CD8-positive, alpha-beta memory T cell (primary cell): Measurements from ENCODE around the gene ATXN1L. TPM values are rescaled to one million over a fixed set of nuclear protein-coding genes. Genes with fewer than 3 reads are reported as not detected.
A peak's percentile ranks its signal among the peaks of the same experiment; 100 is the strongest.

Experiments used
- CTCF ChIA-PET: fragments of 350-600 bp; sonication (Branson Sonifier 250); formaldehyde crosslinking; loops from one replicate; lab custom pipeline; 2021; ENCODE audit warnings: antibody characterized with exemption; lab: Charles Lee
- POLR2A ChIA-PET: fragments of 350-600 bp; sonication (Branson Sonifier 250); formaldehyde crosslinking; loops from one replicate; lab custom pipeline; 2021; ENCODE audit warnings: antibody characterized with exemption; lab: Charles Lee
- DNase-seq, 5 donors: peaks; one replicate each; pipeline versions ENCODE4 v3.0.0 to v3.0.0-alpha.2; 2020 to 2022; ENCODE audit warnings: mixed read lengths in 1 of 5
- H3K27ac ChIP-seq: one replicate; pipeline ENCODE4 v1.7.0; 2013; ENCODE audit warnings: low read depth, mild to moderate bottlenecking, low read length, moderate library complexity
- H3K27me3 ChIP-seq: 2 replicates; pipeline ENCODE4 v1.7.0; 2013; ENCODE audit warnings: low read length, mild to moderate bottlenecking; ENCODE audit not compliant: insufficient read depth, poor library complexity, severe bottlenecking
- H3K36me3 ChIP-seq: 2 replicates; pipeline ENCODE4 v1.7.0; 2013; ENCODE audit warnings: mild to moderate bottlenecking, low read length, moderate library complexity; ENCODE audit not compliant: insufficient read depth
- H3K4me1 ChIP-seq: 2 replicates; pipeline ENCODE4 v1.7.0; 2013; ENCODE audit warnings: mild to moderate bottlenecking, low read length, moderate library complexity; ENCODE audit not compliant: insufficient read depth
- H3K4me3 ChIP-seq: 2 replicates; pipeline ENCODE4 v1.7.0; 2013; ENCODE audit warnings: mild to moderate bottlenecking, low read length
- H3K9me3 ChIP-seq: 2 replicates; pipeline ENCODE4 v1.7.0; 2013; ENCODE audit warnings: mild to moderate bottlenecking, low read length
- H3K27ac Mint-ChIP-seq, 8 donors: one replicate each; pipeline ENCODE4 v1.8.0; 2020 to 2021; ENCODE audit warnings: mixed read lengths in 8 of 8, mild to moderate bottlenecking in 6 of 8, inconsistent platforms in 3 of 8, moderate library complexity in 3 of 8
- H3K27me3 Mint-ChIP-seq, 2 donors: one replicate each; pipeline ENCODE4 v1.8.0; 2020 to 2021; ENCODE audit warnings: mixed read lengths in 2 of 2, mild to moderate bottlenecking in 1 of 2, moderate library complexity in 1 of 2
- H3K36me3 Mint-ChIP-seq, 3 donors: one replicate each; pipeline ENCODE4 v1.8.0; 2020 to 2021; ENCODE audit warnings: mixed read lengths in 3 of 3, inconsistent platforms in 1 of 3, mild to moderate bottlenecking in 1 of 3
- H3K4me1 Mint-ChIP-seq, 3 donors: one replicate each; pipeline ENCODE4 v1.8.0; 2020 to 2021; ENCODE audit warnings: mixed read lengths in 3 of 3, inconsistent platforms in 1 of 3, mild to moderate bottlenecking in 1 of 3
- H3K4me3 Mint-ChIP-seq, 7 donors: one replicate each; pipeline ENCODE4 v1.8.0; 2020 to 2021; ENCODE audit warnings: mixed read lengths in 7 of 7, mild to moderate bottlenecking in 6 of 7, moderate library complexity in 4 of 7, inconsistent platforms in 2 of 7
- H3K9me3 Mint-ChIP-seq, 5 donors: one replicate each; pipeline ENCODE4 v1.8.0; 2020 to 2022; ENCODE audit warnings: mixed read lengths in 5 of 5, mild to moderate bottlenecking in 3 of 5, moderate library complexity in 2 of 5, inconsistent platforms in 1 of 5
- polyA plus RNA-seq: library from polyadenylated mRNA; unstranded; fragments of 300-500 nt; fragmentation: Illumina TruSeq; gene quantifications from one replicate; pipeline ENCODE4 v1.2.3, GENCODE V29; 2021
- total RNA-seq, 2 experiments: library from RNA; stranded (reverse); gene quantifications; one replicate each; pipeline ENCODE4 v1.2.3, GENCODE V29; 2021

Gene ATXN1L
- total and polyA plus RNA-seq, 3 experiments from 2014 or later: 11.9 to 19.7 (median 16.9) TPM

DNA sequence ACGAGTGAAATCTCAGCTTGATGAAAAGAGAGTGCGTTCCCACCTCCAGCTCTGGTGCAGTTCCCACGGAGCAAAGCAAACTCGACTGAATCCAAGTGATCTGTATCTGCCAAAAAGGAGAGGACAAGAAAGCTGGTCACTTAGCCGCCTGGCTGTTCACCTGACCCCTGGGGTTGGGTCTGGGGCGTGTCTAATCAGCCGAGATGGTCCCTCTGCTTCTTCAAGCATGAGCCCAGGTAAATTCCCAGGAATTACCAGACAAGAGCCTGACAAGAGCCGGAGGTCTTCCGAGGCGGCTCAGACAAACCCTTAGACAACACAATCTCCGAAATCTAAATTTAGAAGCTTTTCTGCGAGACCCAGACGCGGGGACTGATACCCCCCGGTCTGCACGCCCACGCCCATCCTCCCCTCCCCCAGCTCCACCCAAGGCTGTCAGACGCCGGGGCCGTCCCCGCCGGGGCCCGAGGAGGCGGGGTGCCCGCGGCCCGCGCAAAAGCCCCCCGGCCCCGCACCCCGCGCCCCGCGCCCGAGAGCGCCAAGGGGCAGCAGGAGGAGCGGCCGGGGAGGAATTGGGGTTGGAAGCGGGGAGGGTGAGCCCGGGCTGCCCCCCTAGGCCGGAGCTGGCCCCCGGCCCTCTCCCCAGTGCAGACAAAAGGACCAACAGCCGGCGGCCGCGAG, 37.5 kb downstream of the ATXN1L start:
- H3K4me3 ChIP-seq: peak overlapping the region; percentile 77
- DNase-seq: peak; percentile 48 to 77 (median 53)
- Mint-ChIP-seq H3K36me3 (peaks cover 0 to 26% (median 6%) of the 10 kb centered on the region in 3 donors), H3K4me3 (peak overlapping the region; percentile 82 to 97 (median 92)), H3K4me1 (peaks cover 51 to 60% (median 57%) of the 10 kb centered on the region in 3 donors), H3K27ac (peak overlapping the region; percentile 87 to 96 (median 92)), H3K27me3 (peaks cover 0 to 4% of the 10 kb centered on the region in 2 donors), H3K9me3 (peaks cover 0 to 2% (median 0%) of the 10 kb centered on the region in 5 donors)
- H3K4me1 ChIP-seq: peaks cover 38% of the 10 kb centered on the region
- H3K27ac ChIP-seq: peak overlapping the region; percentile 68
- CTCF ChIA-PET: interaction anchor here (0.5 to 5.1 kb wide), 17 partner anchors 11 to 228 kb away, joined by 3 to 123 read pairs (median 10); partner anchors contain the start of genes AP1G1, ATXN1L and IST1
- peaks cover 6% of the 10 kb centered on the region for H3K36me3 ChIP-seq
- no peaks in the 10 kb centered on the region for H3K9me3 ChIP-seq
- H3K27me3 ChIP-seq: no peaks in the 10 kb centered on the region
- POLR2A ChIA-PET: interaction anchor here (1.6 to 6.4 kb wide), 5 partner anchors 12 to 75 kb away, joined by 4 to 73 read pairs (median 19); partner anchors contain the start of genes AP1G1, ATXN1L and IST1

DNA sequence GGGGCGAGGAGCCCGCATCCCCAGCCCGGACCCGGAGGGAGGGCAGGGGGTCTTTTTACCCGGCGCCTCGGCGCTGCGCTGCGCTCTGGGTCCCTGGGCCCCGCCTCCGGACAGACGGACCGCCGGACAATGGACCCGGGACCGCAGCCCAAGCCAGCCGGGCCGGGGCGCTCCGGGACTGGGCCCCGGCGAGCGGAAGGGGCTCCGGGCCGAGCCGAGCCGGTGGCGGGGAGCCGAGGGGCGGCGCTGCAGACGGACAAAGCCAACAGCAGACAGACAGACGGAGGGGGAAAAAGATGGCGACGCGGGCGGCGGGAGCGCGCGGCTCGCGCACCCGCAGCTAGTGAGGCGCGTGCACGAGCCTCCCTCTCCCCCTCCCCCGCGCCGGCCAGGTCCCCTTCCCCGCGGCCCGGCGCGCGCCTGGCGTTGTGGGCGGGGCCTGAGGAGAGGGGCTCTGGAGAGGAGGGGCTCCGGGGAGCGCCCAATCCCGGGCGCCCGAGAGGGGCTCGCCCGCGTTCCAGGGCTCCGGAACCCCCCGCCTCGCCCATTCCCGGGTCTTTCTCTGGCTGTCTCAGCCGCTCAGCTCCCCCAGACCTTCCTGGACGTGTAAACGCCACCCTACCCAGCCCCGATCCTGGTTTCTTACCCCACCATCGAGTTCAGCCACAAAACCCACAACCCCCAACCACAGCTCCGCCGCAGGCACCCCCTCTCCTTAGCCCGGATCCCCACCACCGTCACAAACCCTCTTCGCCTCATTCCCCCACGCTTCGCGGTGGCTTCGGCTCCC, 38.3 kb downstream of the ATXN1L start, which contains the start of gene ZNF821:
Gene ZNF821, minus strand, starts transcription at position 334 of the 790 bp plus-strand sequence. CDS start 4,236 bp downstream, outside the sequence.
- peaks cover 37% of the 10 kb centered on the region for H3K4me1 ChIP-seq
- Mint-ChIP-seq H3K4me1 (peaks cover 49 to 57% (median 54%) of the 10 kb centered on the region in 3 donors), H3K27ac (peak within 1 kb of the TSS; percentile 94 to 98 (median 96)), H3K4me3 (peak within 1 kb of the TSS; percentile 92 to 99 (median 96)), H3K9me3 (peaks cover 0 to 2% (median 0%) of the 10 kb centered on the region in 5 donors), H3K27me3 (peaks cover 0 to 4% of the 10 kb centered on the region in 2 donors), H3K36me3 (peaks cover 0 to 21% (median 3%) of the 10 kb centered on the region in 3 donors)
- ChIA-PET CTCF (interaction anchor here (1.0 to 5.1 kb wide), 10 partner anchors 8 to 97 kb away, joined by 3 to 123 read pairs (median 18); partner anchors contain the start of genes AP1G1 and IST1), POLR2A (interaction anchor here (0.7 to 6.4 kb wide), 6 partner anchors 11 to 76 kb away, joined by 4 to 73 read pairs (median 14); partner anchors contain the start of genes AP1G1 and IST1)
- H3K27ac ChIP-seq: peak within 1 kb of the TSS; percentile 68
- H3K9me3 ChIP-seq: no peaks in the 10 kb centered on the region
- peaks cover 5% of the 10 kb centered on the region for H3K36me3 ChIP-seq
- H3K4me3 ChIP-seq: peak within 1 kb of the TSS; percentile 77
- peak; percentile 74 to 81 (median 78) for DNase-seq
- no peaks in the 10 kb centered on the region for H3K27me3 ChIP-seq

DNA sequence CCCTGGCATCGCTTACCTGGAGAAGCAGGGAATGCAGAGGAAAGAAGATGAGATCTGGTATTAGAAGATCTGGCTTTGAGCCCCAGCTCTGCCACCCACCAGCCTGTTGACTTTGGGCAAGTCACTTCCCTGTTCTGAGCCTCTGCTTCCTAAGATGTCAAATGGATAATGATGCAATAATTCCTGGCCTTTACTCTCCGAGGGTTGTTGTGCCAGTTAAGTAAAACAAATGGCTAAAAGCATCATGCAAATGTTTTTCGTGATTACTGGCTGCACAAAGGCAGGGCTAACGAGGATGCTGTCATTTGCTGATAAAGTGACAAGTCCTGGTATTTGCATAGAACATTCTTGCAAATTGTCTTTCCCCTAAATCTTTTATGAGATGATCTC, 39.5 kb downstream of the ATXN1L start:
- Mint-ChIP-seq H3K36me3 (peaks cover 0 to 9% (median 0%) of the 10 kb centered on the region in 3 donors), H3K27ac (peak overlapping the region in 5 of 8 donors; percentile 75 to 97 (median 83)), H3K4me3 (peak overlapping the region; percentile 86 to 99 (median 96)), H3K27me3 (peaks cover 0 to 4% of the 10 kb centered on the region in 2 donors), H3K9me3 (peaks cover 0 to 2% (median 0%) of the 10 kb centered on the region in 5 donors), H3K4me1 (peaks cover 37 to 45% (median 42%) of the 10 kb centered on the region in 3 donors)
- peaks cover 25% of the 10 kb centered on the region for H3K4me1 ChIP-seq
- H3K9me3 ChIP-seq: no peaks in the 10 kb centered on the region
- H3K27ac ChIP-seq: no peak overlapping the region
- H3K27me3 ChIP-seq: no peaks in the 10 kb centered on the region
- H3K4me3 ChIP-seq: no peak overlapping the region
- H3K36me3 ChIP-seq: no peaks in the 10 kb centered on the region
- DNase-seq: no peak
- ChIA-PET POLR2A (interaction anchor here (2.2 to 6.4 kb wide), 2 partner anchors 10 to 77 kb away, joined by 13 to 73 read pairs; partner anchors contain the start of genes AP1G1 and IST1), CTCF (interaction anchor here (1.1 to 5.1 kb wide), 2 partner anchors 11 to 75 kb away, joined by 4 to 123 read pairs; partner anchors contain the start of gene IST1)

DNA sequence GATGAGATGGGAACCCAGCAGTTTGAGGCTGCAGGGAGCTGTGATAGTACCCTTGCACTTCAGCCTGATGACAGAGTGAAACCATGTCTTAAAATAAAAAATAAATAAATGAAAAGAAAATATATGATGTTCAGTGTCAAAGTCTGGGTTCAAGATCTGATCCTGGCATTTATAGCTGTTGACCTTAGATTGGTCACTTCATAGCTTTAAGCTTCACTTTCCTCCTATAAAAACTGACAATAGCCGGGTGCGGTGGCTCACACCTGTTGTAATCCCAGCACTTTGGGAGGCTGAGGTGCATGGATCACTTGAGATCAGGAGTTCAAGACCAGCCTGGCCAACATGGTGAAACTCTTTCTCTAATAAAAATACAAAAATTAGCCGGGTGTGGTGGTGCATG, 43.4 kb downstream of the ATXN1L start:
- H3K27ac Mint-ChIP-seq: no peak overlapping the region
- peaks cover 5% of the 10 kb centered on the region for H3K4me1 ChIP-seq
- ChIA-PET POLR2A (interaction anchor here (0.9 kb wide), 1 partner anchor 9 kb away, joined by 3 read pairs; no protein-coding TSS in a partner anchor), CTCF (no interaction called here)
- H3K4me1 Mint-ChIP-seq: peaks cover 14 to 18% (median 17%) of the 10 kb centered on the region in 3 donors
- H3K27me3 Mint-ChIP-seq: peaks cover 0 to 2% of the 10 kb centered on the region in 2 donors
- H3K9me3 Mint-ChIP-seq: peaks cover 0 to 2% (median 0%) of the 10 kb centered on the region in 5 donors
- H3K36me3 ChIP-seq: no peaks in the 10 kb centered on the region
- no peaks in the 10 kb centered on the region for H3K27me3 ChIP-seq
- H3K4me3 ChIP-seq: no peak overlapping the region
- no peak overlapping the region for H3K4me3 Mint-ChIP-seq
- no peak overlapping the region for H3K27ac ChIP-seq
- H3K9me3 ChIP-seq: no peaks in the 10 kb centered on the region
- no peak for DNase-seq
- H3K36me3 Mint-ChIP-seq: peaks cover 0 to 3% (median 0%) of the 10 kb centered on the region in 3 donors

DNA sequence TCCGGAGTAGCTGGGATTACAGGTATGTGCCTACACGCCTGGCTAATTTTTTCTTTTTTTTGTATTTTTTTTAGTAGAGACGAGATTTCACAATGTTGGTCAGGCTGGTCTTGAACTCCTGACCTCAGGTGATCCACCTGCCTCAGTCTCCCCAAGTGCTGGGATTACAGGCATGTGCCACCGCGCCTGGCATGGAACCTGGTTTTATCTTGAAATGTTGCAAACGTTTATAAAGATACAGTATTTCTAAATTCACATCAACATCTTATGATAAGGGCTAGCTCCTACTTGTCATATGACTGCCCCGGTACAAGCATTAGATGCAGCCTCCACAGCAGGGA, 48.1 kb downstream of the ATXN1L start:
- POLR2A ChIA-PET: interaction anchor here (0.6 to 3.6 kb wide), 9 partner anchors 8 to 432 kb away, joined by 3 to 73 read pairs (median 3); partner anchors contain the start of genes AP1G1, ZNF23 and ZNF821
- H3K4me3 ChIP-seq: peak overlapping the region; percentile 96

DNA sequence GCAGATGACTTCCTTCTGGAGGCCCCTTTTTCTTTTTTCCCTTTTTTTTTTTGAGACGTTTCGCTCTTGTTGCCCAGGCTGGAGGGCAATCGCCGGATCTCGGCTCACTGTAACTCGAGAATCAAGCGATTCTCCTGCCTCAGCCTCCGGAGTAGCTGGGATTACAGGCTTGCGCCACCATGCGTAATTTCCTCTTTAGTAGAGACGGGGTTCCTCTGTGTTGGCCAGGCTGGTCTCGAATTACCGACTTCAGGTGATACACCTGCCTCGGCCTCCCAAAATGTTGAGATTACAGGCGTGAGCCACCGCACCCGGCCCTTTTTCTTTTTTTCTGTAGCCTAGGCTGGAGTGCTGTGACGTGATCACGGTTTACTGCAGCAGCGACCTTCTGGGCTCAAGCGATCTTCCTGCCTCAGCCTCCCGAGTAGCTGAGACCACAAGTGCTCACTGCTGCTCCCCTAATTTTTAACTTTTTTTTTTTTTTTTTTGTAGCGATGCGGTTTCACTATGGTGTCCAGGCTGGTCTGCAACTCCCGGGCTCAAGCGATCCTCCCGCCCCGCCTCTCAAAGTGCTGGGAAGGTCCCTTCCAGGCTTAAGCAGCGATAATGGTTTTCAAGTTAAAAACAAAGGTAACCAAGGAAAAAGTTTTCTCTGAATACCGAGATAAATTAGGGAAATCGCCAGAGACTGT, 48.6 kb downstream of the ATXN1L start:
- peak overlapping the region; percentile 96 for H3K4me3 ChIP-seq
- H3K9me3 Mint-ChIP-seq: peaks cover 0 to 1% (median 0%) of the 10 kb centered on the region in 5 donors
- H3K27ac ChIP-seq: peak overlapping the region; percentile 89
- no peaks in the 10 kb centered on the region for H3K27me3 ChIP-seq
- peaks cover 35% of the 10 kb centered on the region for H3K4me1 ChIP-seq
- H3K36me3 Mint-ChIP-seq: peaks cover 0 to 21% (median 0%) of the 10 kb centered on the region in 3 donors
- CTCF ChIA-PET: interaction anchor here (1.3 to 12.1 kb wide), 5 partner anchors 12 to 85 kb away, joined by 3 to 123 read pairs (median 3); partner anchors contain the start of genes AP1G1 and ZNF821
- POLR2A ChIA-PET: interaction anchor here (0.5 to 3.6 kb wide), 10 partner anchors 8 to 432 kb away, joined by 3 to 73 read pairs (median 3); partner anchors contain the start of genes AP1G1, ZNF23 and ZNF821
- H3K4me3 Mint-ChIP-seq: peak overlapping the region; percentile 91 to 99 (median 98)
- H3K27ac Mint-ChIP-seq: peak overlapping the region; percentile 95 to 99 (median 97)
- H3K9me3 ChIP-seq: no peaks in the 10 kb centered on the region
- H3K36me3 ChIP-seq: no peaks in the 10 kb centered on the region
- peaks cover 0 to 3% of the 10 kb centered on the region in 2 donors for H3K27me3 Mint-ChIP-seq
- peaks cover 25 to 30% (median 27%) of the 10 kb centered on the region in 3 donors for H3K4me1 Mint-ChIP-seq
- DNase-seq: peak; percentile 23 to 59 (median 38)

More for the DNA sequence above, 48.1 kb downstream of the ATXN1L start:
- CTCF ChIA-PET: interaction anchor here (1.3 to 12.1 kb wide), 5 partner anchors 11 to 85 kb away, joined by 3 to 123 read pairs (median 3); partner anchors contain the start of genes AP1G1 and ZNF821
- Histone ChIP-seq H3K27me3 (no peaks in the 10 kb centered on the region), H3K36me3 (no peaks in the 10 kb centered on the region), H3K27ac (peak overlapping the region; percentile 89), H3K9me3 (no peaks in the 10 kb centered on the region), H3K4me1 (peaks cover 30% of the 10 kb centered on the region)
- Mint-ChIP-seq H3K36me3 (peaks cover 0 to 17% (median 0%) of the 10 kb centered on the region in 3 donors), H3K9me3 (peaks cover 0 to 1% (median 0%) of the 10 kb centered on the region in 5 donors), H3K4me3 (peak overlapping the region; percentile 91 to 99 (median 98)), H3K27me3 (peaks cover 0 to 3% of the 10 kb centered on the region in 2 donors), H3K4me1 (peaks cover 20 to 25% (median 22%) of the 10 kb centered on the region in 3 donors), H3K27ac (peak overlapping the region; percentile 95 to 99 (median 97))
- DNase-seq: no peak
